Hematopoietic multipotent progenitor cell treated with erythropoietin and hydrocortisone succinate and interleukin-3 and kit ligand, for 15 days (in vitro differentiated cells): ENCODE measurements around the gene PUSL1.
A peak's percentile ranks its signal among the peaks of the same experiment; 100 is the strongest.
"Not testable (repeated sequence)": the region's sequence is repeated elsewhere in the genome, so short reads cannot be mapped to it uniquely, and the experiment has no call there.

Source experiments
- DNase-seq: peaks from one replicate; pipeline ENCODE4 v3.0.0-alpha.2; 2015; ENCODE audit warnings: low spot score

The PUSL1 gene

GRCh38 chr1:1310476-1311053, 2.2 kb downstream of the PUSL1 start:
- DNase-seq, result no peak

- DNase-seq, result no peak
Observed at GRCh38 chr1:1311107-1312104, 3.0 kb downstream of the PUSL1 start.

GRCh38 chr1:1312450-1313314, 4.3 kb downstream of the PUSL1 start:
- no peak for DNase-seq

GRCh38 chr1:1313500-1314236, 5.3 kb downstream of the PUSL1 start:
- no peak for DNase-seq

GRCh38 chr1:1314237-1314586, 5.8 kb downstream of the PUSL1 start:
- no peak for DNase-seq

GRCh38 chr1:1314678-1315335, 6.4 kb downstream of the PUSL1 start:
- DNase-seq, result no peak

- DNase-seq, result no peak
Observed at GRCh38 chr1:1315435-1315954, 7.1 kb downstream of the PUSL1 start.

- DNase-seq, result not testable (repeated sequence)
Observed at GRCh38 chr1:1316199-1316598, 7.8 kb downstream of the PUSL1 start.

- DNase-seq, result no peak
Observed at GRCh38 chr1:1317420-1317819, 9.0 kb downstream of the PUSL1 start.

- peak; percentile 70 for DNase-seq
Observed at GRCh38 chr1:1318131-1318652, 9.8 kb downstream of the PUSL1 start.

GRCh38 chr1:1318777-1319645, 10.6 kb downstream of the PUSL1 start:
- DNase-seq, result no peak

GRCh38 chr1:1319646-1319941, 11.2 kb downstream of the PUSL1 start:
- no peak for DNase-seq

GRCh38 chr1:1320666-1321448, 12.5 kb downstream of the PUSL1 start:
- DNase-seq, result no peak

GRCh38 chr1:1321477-1321876, 13.1 kb downstream of the PUSL1 start:
- no peak for DNase-seq

GRCh38 chr1:1322418-1322817, 14.0 kb downstream of the PUSL1 start:
- DNase-seq, result no peak

- DNase-seq, result no peak
Observed at GRCh38 chr1:1322952-1323351, 14.6 kb downstream of the PUSL1 start.

- DNase-seq, result no peak
Observed at GRCh38 chr1:1324084-1324523, 15.7 kb downstream of the PUSL1 start.

- peak; percentile 95 for DNase-seq
Observed at GRCh38 chr1:1324524-1325287, 16.3 kb downstream of the PUSL1 start, which contains the start of the genes CPTP and INTS11. Gene CPTP, plus strand, starts transcription at chr1:1324802. Its CDS starts 2,109 bp downstream, at chr1:1326911. Gene INTS11, minus strand, starts transcription at chr1:1324660. Its CDS starts 52 bp downstream, at chr1:1324608.
